HG03460 (cell line): Measurements from ENCODE around the gene PARD3B.

Experiments
- ATAC-seq: cut with Tn5 transposase; IDR thresholded peaks from one replicate; pipeline ENCODE4 v1.9.1; 2021; ENCODE audit not compliant: unreplicated experiment

Gene PARD3B

GRCh38 chr2:204586444-204587180, 41.3 kb downstream of the PARD3B start:
- no peak for ATAC-seq

- no peak for ATAC-seq
Observed at GRCh38 chr2:204590063-204590462, 44.8 kb downstream of the PARD3B start.

GRCh38 chr2:204591225-204591624, 46.0 kb downstream of the PARD3B start:
- no peak for ATAC-seq

- no peak for ATAC-seq
Observed at GRCh38 chr2:204604061-204604460, 58.8 kb downstream of the PARD3B start.

GRCh38 chr2:204608237-204608939, 63.1 kb downstream of the PARD3B start:
- no peak for ATAC-seq

GRCh38 chr2:204611017-204611631, 65.8 kb downstream of the PARD3B start:
- no peak for ATAC-seq

- ATAC-seq = no peak
Observed at GRCh38 chr2:204611764-204612163, 66.5 kb downstream of the PARD3B start.

GRCh38 chr2:204613635-204614034, 68.4 kb downstream of the PARD3B start:
- no peak for ATAC-seq

- ATAC-seq = no peak
Observed at GRCh38 chr2:204615456-204615855, 70.2 kb downstream of the PARD3B start.

GRCh38 chr2:204625135-204625534, 79.9 kb downstream of the PARD3B start:
- no peak for ATAC-seq

- ATAC-seq = no peak
Observed at GRCh38 chr2:204628926-204629712, 83.8 kb downstream of the PARD3B start.

- ATAC-seq = no peak
Observed at GRCh38 chr2:204632410-204632809, 87.1 kb downstream of the PARD3B start.

- no peak for ATAC-seq
Observed at GRCh38 chr2:204634564-204634963, 89.3 kb downstream of the PARD3B start.

- ATAC-seq = no peak
Observed at GRCh38 chr2:204635478-204635877, 90.2 kb downstream of the PARD3B start.

GRCh38 chr2:204638471-204639194, 93.4 kb downstream of the PARD3B start:
- ATAC-seq = no peak

- ATAC-seq = no peak
Observed at GRCh38 chr2:204643326-204643725, 98.1 kb downstream of the PARD3B start.

GRCh38 chr2:204645018-204645773, 99.9 kb downstream of the PARD3B start:
- no peak for ATAC-seq

- no peak for ATAC-seq
Observed at GRCh38 chr2:204647626-204648025, 102.4 kb downstream of the PARD3B start.

GRCh38 chr2:204650611-204651010, 105.3 kb downstream of the PARD3B start:
- no peak for ATAC-seq

GRCh38 chr2:204652063-204652462, 106.8 kb downstream of the PARD3B start:
- ATAC-seq = no peak
